ENCODE measurements around the gene SLC29A3. TPM values are rescaled to one million over a fixed set of nuclear protein-coding genes. Genes with fewer than 3 reads are reported as not detected.

The SLC29A3 gene
- 0.62 and 0.66 TPM in 2 replicates for total RNA-seq

GRCh38 chr10:71319042-71319799, at the start of gene SLC29A3:
Gene SLC29A3, plus strand, starts transcription at chr10:71319259. Its CDS starts 51 bp downstream, at chr10:71319310.

GRCh38 chr10:71396711-71397295, 77.7 kb downstream of the SLC29A3 start, which contains the start of gene CDH23:
Gene CDH23, plus strand, starts transcription at chr10:71396920. Its CDS starts 42,912 bp downstream, at chr10:71439832.

Other genes starting within 250 kb of the SLC29A3 start
- 11.2 and 51.4 TPM in 2 replicates for gene UNC5B, start 106.7 kb upstream of the SLC29A3 start, total RNA-seq
- under 0.01 and 0.12 TPM in 2 replicates for gene CDH23, start 77.7 kb downstream of the SLC29A3 start, total RNA-seq

Measured in uterine smooth muscle cell (primary cell).